Stomach (tissue), 9 donors: ENCODE data around the gene INSC. TPM values are rescaled to one million over a fixed set of nuclear protein-coding genes. Genes with fewer than 3 reads are reported as not detected.

Source experiments
- DNase-seq, 2 donors: peaks; one replicate each; pipeline versions ENCODE4 v3.0.0 to v3.0.0-alpha.2; 2013 to 2019
- H3K27ac ChIP-seq, 5 donors: fragments of 200-600 bp in 4 of 5; sonication (generic) in 4 of 5; one replicate each; pipeline ENCODE4 v1.5.1; 2013 to 2019; ENCODE audit warnings: mild to moderate bottlenecking in 1 of 5, moderate library complexity in 1 of 5
- H3K27me3 ChIP-seq, 3 donors: fragments of 200-600 bp; sonication (generic); one replicate each; pipeline ENCODE4 v1.5.1; 2017 to 2019; ENCODE audit warnings: mixed run types in 1 of 3
- H3K36me3 ChIP-seq, 4 donors: fragments of 200-600 bp; sonication (generic); 1 replicate in 3 of 4; 2 replicates in 1 of 4; pipeline ENCODE4 v1.5.1; 2016 to 2019
- H3K4me1 ChIP-seq, 4 donors: fragments of 200-600 bp; sonication (generic); one replicate each; pipeline ENCODE4 v1.5.1; 2016 to 2019
- H3K4me3 ChIP-seq, 4 donors: fragments of 200-600 bp; sonication (generic) in 3 of 4; one replicate each; pipeline ENCODE4 v1.5.1; 2016 to 2019; ENCODE audit warnings: mild to moderate bottlenecking in 1 of 4
- H3K9me3 ChIP-seq, 4 donors: fragments of 200-600 bp; sonication (generic); one replicate each; pipeline ENCODE4 v1.5.1; 2016 to 2019
- CTCF ChIP-seq, 7 experiments: fragments of 450-650 bp in 4 of 7; fragments of 200-600 bp in 3 of 7; sonication (generic) in 3 of 7; IDR thresholded peaks; one replicate each; pipeline ENCODE4 v1.5.1; 2016 to 2019; ENCODE audit warnings: antibody characterized with exemption in 7 of 7, control low read depth in 2 of 7, mild to moderate bottlenecking in 1 of 7
- EP300 ChIP-seq: sonication (generic); formaldehyde crosslinking; IDR thresholded peaks from one replicate; pipeline ENCODE4 v1.6.1; 2017; ENCODE audit warnings: antibody characterized with exemption
- POLR2A ChIP-seq, 4 donors: fragments of 450-650 bp; IDR thresholded peaks; one replicate each; pipeline ENCODE4 v1.6.1; 2016; ENCODE audit warnings: antibody characterized with exemption in 4 of 4, control low read depth in 2 of 4, mild to moderate bottlenecking in 1 of 4, moderate library complexity in 1 of 4
- POLR2AphosphoS5 ChIP-seq, 3 donors: sonication (generic); formaldehyde crosslinking; IDR thresholded peaks; one replicate each; pipeline ENCODE4 v1.6.1; 2016; ENCODE audit warnings: antibody characterized with exemption in 3 of 3
- WGBS, 5 donors: extraction: QIAGEN DNeasy Blood & Tissue Kit in 3 of 5; methylation state at CpG; one replicate each; pipeline versions ENCODE4 v1.1.5 to v1.1.7; 2013 to 2018; 5-methylcytosine and 5-hydroxymethylcytosine counted together
- intact Hi-C: fragments of 100-400 bp; cut with DNase I; formaldehyde crosslinking; loops from one replicate; pipeline ENCODE4 v1.15.1; 2023; ENCODE audit warnings: low total_unique reads
- polyA plus RNA-seq, 3 donors: library from polyadenylated mRNA; stranded (reverse); fragments of 200-250 nt; gene quantifications; one replicate each; pipeline ENCODE4 v1.2.3, GENCODE V29; 2013
- total RNA-seq, 5 donors: library from RNA; depleted of rRNA; stranded (reverse); fragments of >200 nt; gene quantifications; one replicate each; pipeline versions ENCODE4 v1.1.0 to v1.2.3, GENCODE V29; 2014 to 2016
- donor health status: healthy with polysubstance abuse.
- donor health status: Bipolar disorder and iron deficiency.
- donor health status: healthy.

The INSC gene
- total and polyA plus RNA-seq, 8 donors = 0.75 to 23.2 (median 2.9) TPM; not detected in 1

DNA sequence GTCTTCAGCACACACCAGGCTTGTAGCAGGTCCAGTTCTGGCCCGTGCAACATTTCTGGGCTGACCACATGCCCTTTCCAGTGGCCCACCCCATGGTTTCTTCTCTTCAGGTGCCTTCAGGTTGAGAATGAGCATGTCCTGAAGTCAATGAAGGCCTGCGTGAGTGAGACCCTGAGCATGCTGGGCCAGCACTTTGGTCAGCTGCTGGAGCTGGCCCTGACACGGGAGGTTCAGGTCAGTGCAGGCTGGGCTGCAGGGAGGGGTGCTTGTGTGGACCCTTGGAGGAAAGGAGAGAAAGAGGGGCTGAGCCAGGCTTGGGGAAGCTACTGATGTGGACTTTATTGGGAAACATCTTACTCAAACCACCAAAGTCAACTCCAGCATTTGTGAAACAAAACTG is 63.5 kb downstream of the INSC start:
- 82 to 94% (median 86%) methylated on average over 3 of the region's 3 CpGs for WGBS, 5 donors
- Histone ChIP-seq H3K4me1 (peaks cover 0 to 11% (median 6%) of the 10 kb centered on the region in 4 donors), H3K36me3 (no peaks in the 10 kb centered on the region), H3K27ac (no peak overlapping the region), H3K9me3 (no peaks in the 10 kb centered on the region), H3K27me3 (no peaks in the 10 kb centered on the region), H3K4me3 (no peak overlapping the region)
- TF ChIP-seq POLR2AphosphoS5 (IDR thresholded peaks at IDR 0.05) (no peak), POLR2A (IDR thresholded peaks at IDR 0.05) (no peak), CTCF (IDR thresholded peaks at IDR 0.05) (no peak), EP300 (no peak)
- intact Hi-C loops = no loop called here
- DNase-seq = no peak

- H3K9me3 ChIP-seq = no peaks in the 10 kb centered on the region
- H3K27me3 ChIP-seq = no peaks in the 10 kb centered on the region
- TF ChIP-seq EP300 (no peak), POLR2AphosphoS5 (IDR thresholded peaks at IDR 0.05) (no peak), CTCF (IDR thresholded peaks at IDR 0.05) (no peak), POLR2A (IDR thresholded peaks at IDR 0.05) (no peak)
- no peak for DNase-seq
- peaks cover 0 to 11% (median 6%) of the 10 kb centered on the region in 4 donors for H3K4me1 ChIP-seq
- WGBS, 5 donors = 70 to 98% (median 91%) methylated on average over 2 of the region's 2 CpGs
- no peak overlapping the region for H3K4me3 ChIP-seq
- H3K36me3 ChIP-seq = no peaks in the 10 kb centered on the region
- no peak overlapping the region for H3K27ac ChIP-seq
- intact Hi-C loops = no loop called here
Observed at GRCh38 chr11:15179167-15179566, 64.4 kb downstream of the INSC start.

GRCh38 chr11:15180212-15180792 is 65.6 kb downstream of the INSC start:
- Histone ChIP-seq H3K4me1 (peaks cover 0 to 11% (median 6%) of the 10 kb centered on the region in 4 donors), H3K4me3 (no peak overlapping the region), H3K27ac (no peak overlapping the region), H3K36me3 (no peaks in the 10 kb centered on the region), H3K9me3 (no peaks in the 10 kb centered on the region), H3K27me3 (no peaks in the 10 kb centered on the region)
- WGBS, 5 donors = 62 to 68% (median 64%) methylated on average over 4 of the region's 4 CpGs
- intact Hi-C loops = no loop called here
- TF ChIP-seq EP300 (no peak), CTCF (IDR thresholded peaks at IDR 0.05) (no peak), POLR2A (IDR thresholded peaks at IDR 0.05) (no peak), POLR2AphosphoS5 (IDR thresholded peaks at IDR 0.05) (no peak)
- DNase-seq = no peak

DNA sequence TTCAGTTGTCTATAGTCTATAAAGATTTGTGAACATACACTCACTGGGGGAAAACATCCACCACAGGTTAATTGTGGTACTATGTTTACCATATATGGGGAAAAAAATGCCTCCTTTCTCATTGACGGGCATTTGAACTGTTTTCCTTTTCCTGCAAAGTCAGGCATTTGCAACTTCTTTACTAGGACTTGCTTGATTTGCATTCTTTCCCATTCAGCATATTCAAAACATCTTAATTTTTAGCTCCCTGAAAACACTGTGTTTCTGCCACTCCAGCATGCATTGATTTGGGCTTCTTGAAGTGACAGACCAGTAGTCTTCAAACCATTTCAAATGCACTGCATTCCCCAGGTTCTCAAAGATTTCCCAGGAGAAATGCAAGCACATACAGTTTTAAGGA is 67.6 kb downstream of the INSC start:
- 67 to 93% (median 90%) methylated on average over 1 of the region's 1 CpG for WGBS, 5 donors
- Histone ChIP-seq H3K4me3 (no peak overlapping the region), H3K27me3 (no peaks in the 10 kb centered on the region), H3K4me1 (peaks cover 0 to 11% (median 3%) of the 10 kb centered on the region in 4 donors), H3K36me3 (no peaks in the 10 kb centered on the region), H3K9me3 (no peaks in the 10 kb centered on the region), H3K27ac (no peak overlapping the region)
- intact Hi-C loops = no loop called here
- TF ChIP-seq CTCF (IDR thresholded peaks at IDR 0.05) = no peak
- TF ChIP-seq EP300 = no peak
- no peak for TF ChIP-seq POLR2A (IDR thresholded peaks at IDR 0.05)
- no peak for TF ChIP-seq POLR2AphosphoS5 (IDR thresholded peaks at IDR 0.05)
- DNase-seq = no peak
